Loucy (cell line): ENCODE data around the gene ROS1.

ENCODE experiments used
- H2AFZ ChIP-seq: fragments of 200-600 bp; sonication (generic); 2 replicates; pipeline ENCODE4 v1.6.0; 2016; ENCODE audit warnings: antibody characterized with exemption, mild to moderate bottlenecking, low read length, moderate library complexity
- H3F3A ChIP-seq: fragments of 200-600 bp; 2 replicates; pipeline ENCODE4 v1.6.0; 2016; ENCODE audit warnings: antibody characterized with exemption, low read depth, mild to moderate bottlenecking
- H3K27me3 ChIP-seq: fragments of 200-600 bp; sonication (generic); 2 replicates; pipeline ENCODE4 v1.6.1; 2014; ENCODE audit warnings: low read length, mild to moderate bottlenecking; ENCODE audit not compliant: insufficient read depth, poor library complexity, severe bottlenecking
- H3K36me3 ChIP-seq: fragments of 200-600 bp; sonication (generic); 2 replicates; pipeline ENCODE4 v1.6.1; 2016; ENCODE audit warnings: low read length; ENCODE audit not compliant: insufficient read depth
- H3K4me1 ChIP-seq: fragments of 200-600 bp; sonication (generic); 2 replicates; pipeline ENCODE4 v1.5.1; 2014; ENCODE audit warnings: low read length, mild to moderate bottlenecking; ENCODE audit not compliant: insufficient read depth, poor library complexity, severe bottlenecking
- H3K4me2 ChIP-seq: fragments of 200-600 bp; sonication (generic); 2 replicates; pipeline ENCODE4 v1.6.0; 2014; ENCODE audit warnings: antibody characterized with exemption, low read length, low read depth, mild to moderate bottlenecking; ENCODE audit not compliant: poor library complexity, severe bottlenecking
- H3K4me3 ChIP-seq: fragments of 200-600 bp; sonication (generic); 2 replicates; pipeline ENCODE4 v1.5.1; 2014; ENCODE audit warnings: low read length, mild to moderate bottlenecking, mixed read lengths; ENCODE audit not compliant: poor library complexity, severe bottlenecking
- H3K79me2 ChIP-seq: fragments of 200-600 bp; sonication (generic); 2 replicates; pipeline ENCODE4 v1.6.1; 2014; ENCODE audit warnings: low read length; ENCODE audit not compliant: insufficient read depth
- H3K9ac ChIP-seq: fragments of 200-600 bp; sonication (generic); 2 replicates; pipeline ENCODE4 v1.6.0; 2014; ENCODE audit warnings: mild to moderate bottlenecking, low read depth, low read length, moderate library complexity; ENCODE audit not compliant: poor library complexity, severe bottlenecking
- H3K9me2 ChIP-seq: fragments of 200-600 bp; sonication (generic); replicated peaks from 2 replicates; pipeline ENCODE4 v1.6.1; 2016; ENCODE audit warnings: low read depth, low read length, mixed read lengths
- H3K9me3 ChIP-seq: fragments of 200-600 bp; sonication (generic); 2 replicates; pipeline ENCODE4 v1.6.1; 2014; ENCODE audit warnings: mild to moderate bottlenecking, antibody characterized with exemption, low read length, low read depth; ENCODE audit not compliant: insufficient read depth
- H4K20me1 ChIP-seq: fragments of 200-600 bp; sonication (generic); 2 replicates; pipeline ENCODE4 v1.6.0; 2014; ENCODE audit warnings: antibody characterized with exemption, low read length, mild to moderate bottlenecking; ENCODE audit not compliant: insufficient read depth, poor library complexity, severe bottlenecking
- CTCF ChIP-seq: fragments of 200-600 bp; sonication (generic); conservative IDR thresholded peaks from 2 replicates; pipeline ENCODE4 v1.5.1; 2014; ENCODE audit warnings: mild to moderate bottlenecking, antibody characterized with exemption, low read length
- EZH2phosphoT487 ChIP-seq: fragments of 200-600 bp; IDR thresholded peaks from 2 replicates; pipeline ENCODE4 v1.6.1; 2018; ENCODE audit warnings: antibody characterized with exemption, mild to moderate bottlenecking, moderate library complexity, borderline replicate concordance

The ROS1 gene

GRCh38 chr6:117275205-117275604 lies 150.5 kb downstream of the ROS1 start:
- H3K27me3 ChIP-seq = no peaks in the 10 kb centered on the region
- H3K4me1 ChIP-seq = no peaks in the 10 kb centered on the region
- no peaks in the 10 kb centered on the region for H3K9me2 ChIP-seq
- H3K4me3 ChIP-seq = no peak overlapping the region
- H2AFZ ChIP-seq = no peak overlapping the region
- H3K79me2 ChIP-seq = no peaks in the 10 kb centered on the region
- no peaks in the 10 kb centered on the region for H3F3A ChIP-seq
- H3K9me3 ChIP-seq = no peaks in the 10 kb centered on the region
- H3K36me3 ChIP-seq = no peaks in the 10 kb centered on the region
- H3K9ac ChIP-seq = no peak overlapping the region
- H3K4me2 ChIP-seq = no peak overlapping the region
- TF ChIP-seq CTCF (no peak), EZH2phosphoT487 (no peak)
- H4K20me1 ChIP-seq = no peaks in the 10 kb centered on the region

GRCh38 chr6:117272891-117273290 lies 152.9 kb downstream of the ROS1 start:
- TF ChIP-seq EZH2phosphoT487 (no peak), CTCF (no peak)
- Histone ChIP-seq H2AFZ (no peak overlapping the region), H3K36me3 (no peaks in the 10 kb centered on the region), H3F3A (no peaks in the 10 kb centered on the region), H3K9me2 (no peaks in the 10 kb centered on the region), H3K27me3 (no peaks in the 10 kb centered on the region), H4K20me1 (no peaks in the 10 kb centered on the region), H3K9me3 (no peaks in the 10 kb centered on the region), H3K4me1 (no peaks in the 10 kb centered on the region), H3K4me2 (no peak overlapping the region), H3K4me3 (no peak overlapping the region), H3K9ac (no peak overlapping the region), H3K79me2 (no peaks in the 10 kb centered on the region)

- H3K4me1 ChIP-seq = no peaks in the 10 kb centered on the region
- no peaks in the 10 kb centered on the region for H3K36me3 ChIP-seq
- H3K9me3 ChIP-seq = no peaks in the 10 kb centered on the region
- H3K4me2 ChIP-seq = no peak overlapping the region
- no peak overlapping the region for H3K9ac ChIP-seq
- H4K20me1 ChIP-seq = no peaks in the 10 kb centered on the region
- TF ChIP-seq CTCF = no peak
- no peak for TF ChIP-seq EZH2phosphoT487
- no peak overlapping the region for H3K4me3 ChIP-seq
- H3K79me2 ChIP-seq = no peaks in the 10 kb centered on the region
- no peak overlapping the region for H2AFZ ChIP-seq
- no peaks in the 10 kb centered on the region for H3K27me3 ChIP-seq
- no peaks in the 10 kb centered on the region for H3K9me2 ChIP-seq
- H3F3A ChIP-seq = no peaks in the 10 kb centered on the region
Measured at GRCh38 chr6:117272032-117272866, 153.5 kb downstream of the ROS1 start.
